ENCODE measurements around the gene SPRR2D. TPM values are rescaled to one million over a fixed set of nuclear protein-coding genes. Genes with fewer than 3 reads are reported as not detected.
"Not testable (repeated sequence)": the region's sequence is repeated elsewhere in the genome, so short reads cannot be mapped to it uniquely, and the experiment has no call there.

SPRR2D gene
- total and polyA plus RNA-seq, 2 donors, result 0.19 to 36.9 TPM

- Histone ChIP-seq H3K36me3 (ENCODE audit: control insufficient read depth in 2 of 2, insufficient read depth in 2 of 2, low read length in 1 of 2) (no peaks in the 10 kb centered on the region), H3K9me3 (ENCODE audit: control insufficient read depth in 2 of 2, insufficient read depth in 1 of 2, low read length in 1 of 2) (no peaks in the 10 kb centered on the region), H3K4me1 (ENCODE audit: control insufficient read depth in 2 of 2, insufficient read depth in 2 of 2, low read length in 2 of 2) (no peaks in the 10 kb centered on the region), H3K27me3 (ENCODE audit: control insufficient read depth in 2 of 2, insufficient read depth in 1 of 2, low read length in 1 of 2) (no peaks in the 10 kb centered on the region), H3K27ac (ENCODE audit: low read depth in 1 of 2, low read length in 1 of 2) (no peak overlapping the region), H3K4me3 (ENCODE audit: low read length in 2 of 2) (no peak overlapping the region)
- DNase-seq (ENCODE audit: low read depth in 6 of 9, low spot score in 9 of 9), result no peak
- WGBS, result 95% methylated on average over 1 of the region's 1 CpG
These were observed 16.5 kb downstream of the SPRR2D start for GRCh38 chr1:153024413-153024812.

- Histone ChIP-seq H3K27ac (ENCODE audit: low read depth in 1 of 2, low read length in 1 of 2) (no peak overlapping the region), H3K27me3 (ENCODE audit: control insufficient read depth in 2 of 2, insufficient read depth in 1 of 2, low read length in 1 of 2) (no peaks in the 10 kb centered on the region), H3K4me3 (ENCODE audit: low read length in 2 of 2) (no peak overlapping the region), H3K4me1 (ENCODE audit: control insufficient read depth in 2 of 2, insufficient read depth in 2 of 2, low read length in 2 of 2) (no peaks in the 10 kb centered on the region), H3K36me3 (ENCODE audit: control insufficient read depth in 2 of 2, insufficient read depth in 2 of 2, low read length in 1 of 2) (no peaks in the 10 kb centered on the region), H3K9me3 (ENCODE audit: control insufficient read depth in 2 of 2, insufficient read depth in 1 of 2, low read length in 1 of 2) (no peaks in the 10 kb centered on the region)
- DNase-seq (ENCODE audit: low read depth in 6 of 9, low spot score in 9 of 9), result no peak
- WGBS, result 95% methylated on average over 7 of the region's 7 CpGs
These were observed 17.8 kb downstream of the SPRR2D start for GRCh38 chr1:153023109-153023508.

GRCh38 chr1:153022340-153022739 is 18.6 kb downstream of the SPRR2D start:
- H3K4me1 ChIP-seq (ENCODE audit: control insufficient read depth in 2 of 2, insufficient read depth in 2 of 2, low read length in 2 of 2); H3K9me3 ChIP-seq (ENCODE audit: control insufficient read depth in 2 of 2, insufficient read depth in 1 of 2, low read length in 1 of 2); H3K4me3 ChIP-seq (ENCODE audit: low read length in 2 of 2); H3K27ac ChIP-seq (ENCODE audit: low read depth in 1 of 2, low read length in 1 of 2); H3K27me3 ChIP-seq (ENCODE audit: control insufficient read depth in 2 of 2, insufficient read depth in 1 of 2, low read length in 1 of 2); H3K36me3 ChIP-seq (ENCODE audit: control insufficient read depth in 2 of 2, insufficient read depth in 2 of 2, low read length in 1 of 2); DNase-seq (ENCODE audit: low read depth in 6 of 9, low spot score in 9 of 9): not testable (repeated sequence)
- WGBS, result 44% methylated on average over 9 of the region's 9 CpGs

GRCh38 chr1:153021829-153022228 is 19.1 kb downstream of the SPRR2D start:
- H3K9me3 ChIP-seq (ENCODE audit: control insufficient read depth in 2 of 2, insufficient read depth in 1 of 2, low read length in 1 of 2); DNase-seq (ENCODE audit: low read depth in 6 of 9, low spot score in 9 of 9); H3K27ac ChIP-seq (ENCODE audit: low read depth in 1 of 2, low read length in 1 of 2); H3K4me1 ChIP-seq (ENCODE audit: control insufficient read depth in 2 of 2, insufficient read depth in 2 of 2, low read length in 2 of 2); H3K4me3 ChIP-seq (ENCODE audit: low read length in 2 of 2); H3K36me3 ChIP-seq (ENCODE audit: control insufficient read depth in 2 of 2, insufficient read depth in 2 of 2, low read length in 1 of 2); H3K27me3 ChIP-seq (ENCODE audit: control insufficient read depth in 2 of 2, insufficient read depth in 1 of 2, low read length in 1 of 2): not testable (repeated sequence)
- WGBS, result 41% methylated on average over 2 of the region's 2 CpGs

- H3K4me1 ChIP-seq (ENCODE audit: control insufficient read depth in 2 of 2, insufficient read depth in 2 of 2, low read length in 2 of 2); H3K27me3 ChIP-seq (ENCODE audit: control insufficient read depth in 2 of 2, insufficient read depth in 1 of 2, low read length in 1 of 2); H3K36me3 ChIP-seq (ENCODE audit: control insufficient read depth in 2 of 2, insufficient read depth in 2 of 2, low read length in 1 of 2); DNase-seq (ENCODE audit: low read depth in 6 of 9, low spot score in 9 of 9); H3K27ac ChIP-seq (ENCODE audit: low read depth in 1 of 2, low read length in 1 of 2); H3K4me3 ChIP-seq (ENCODE audit: low read length in 2 of 2); H3K9me3 ChIP-seq (ENCODE audit: control insufficient read depth in 2 of 2, insufficient read depth in 1 of 2, low read length in 1 of 2): not testable (repeated sequence)
- WGBS, result 93% methylated on average over 8 of the region's 8 CpGs
These were observed 29.6 kb downstream of the SPRR2D start for GRCh38 chr1:153011235-153011758.

GRCh38 chr1:153001382-153001781 is 39.5 kb downstream of the SPRR2D start, which contains the start of gene SPRR3:
Gene SPRR3, plus strand, starts transcription at chr1:153001749. Its CDS starts 1,272 bp downstream, at chr1:153003021.
- Histone ChIP-seq H3K4me3 (ENCODE audit: low read length in 2 of 2) (no peak within 1 kb of the TSS), H3K36me3 (ENCODE audit: control insufficient read depth in 2 of 2, insufficient read depth in 2 of 2, low read length in 1 of 2) (no peaks in the 10 kb centered on the region), H3K9me3 (ENCODE audit: control insufficient read depth in 2 of 2, insufficient read depth in 1 of 2, low read length in 1 of 2) (no peaks in the 10 kb centered on the region), H3K27me3 (ENCODE audit: control insufficient read depth in 2 of 2, insufficient read depth in 1 of 2, low read length in 1 of 2) (no peaks in the 10 kb centered on the region), H3K27ac (ENCODE audit: low read depth in 1 of 2, low read length in 1 of 2) (no peak within 1 kb of the TSS), H3K4me1 (ENCODE audit: control insufficient read depth in 2 of 2, insufficient read depth in 2 of 2, low read length in 2 of 2) (no peaks in the 10 kb centered on the region)
- no peak for DNase-seq (ENCODE audit: low read depth in 6 of 9, low spot score in 9 of 9)
- WGBS, result 79% methylated on average over 2 of the region's 2 CpGs

- no peaks in the 10 kb centered on the region for H3K4me1 ChIP-seq (ENCODE audit: control insufficient read depth in 2 of 2, insufficient read depth in 2 of 2, low read length in 2 of 2)
- H3K9me3 ChIP-seq (ENCODE audit: control insufficient read depth in 2 of 2, insufficient read depth in 1 of 2, low read length in 1 of 2), result no peaks in the 10 kb centered on the region
- no peaks in the 10 kb centered on the region for H3K36me3 ChIP-seq (ENCODE audit: control insufficient read depth in 2 of 2, insufficient read depth in 2 of 2, low read length in 1 of 2)
- no peak for DNase-seq (ENCODE audit: low read depth in 6 of 9, low spot score in 9 of 9)
- WGBS, result 100% methylated on average over 1 of the region's 1 CpG
- H3K27ac ChIP-seq (ENCODE audit: low read depth in 1 of 2, low read length in 1 of 2), result no peak overlapping the region
- H3K4me3 ChIP-seq (ENCODE audit: low read length in 2 of 2), result no peak overlapping the region
- H3K27me3 ChIP-seq (ENCODE audit: control insufficient read depth in 2 of 2, insufficient read depth in 1 of 2, low read length in 1 of 2), result no peaks in the 10 kb centered on the region
These were observed 40.6 kb downstream of the SPRR2D start for GRCh38 chr1:153000294-153000693.

- Histone ChIP-seq H3K9me3 (ENCODE audit: control insufficient read depth in 2 of 2, insufficient read depth in 1 of 2, low read length in 1 of 2) (no peaks in the 10 kb centered on the region), H3K4me3 (ENCODE audit: low read length in 2 of 2) (no peak overlapping the region), H3K27me3 (ENCODE audit: control insufficient read depth in 2 of 2, insufficient read depth in 1 of 2, low read length in 1 of 2) (no peaks in the 10 kb centered on the region), H3K4me1 (ENCODE audit: control insufficient read depth in 2 of 2, insufficient read depth in 2 of 2, low read length in 2 of 2) (no peaks in the 10 kb centered on the region), H3K36me3 (ENCODE audit: control insufficient read depth in 2 of 2, insufficient read depth in 2 of 2, low read length in 1 of 2) (no peaks in the 10 kb centered on the region), H3K27ac (ENCODE audit: low read depth in 1 of 2, low read length in 1 of 2) (no peak overlapping the region)
- WGBS, result 84% methylated on average over 6 of the region's 6 CpGs
- DNase-seq (ENCODE audit: low read depth in 6 of 9, low spot score in 9 of 9), result no peak
These were observed 41.1 kb downstream of the SPRR2D start for GRCh38 chr1:152999818-153000217.

- no peaks in the 10 kb centered on the region for H3K4me1 ChIP-seq (ENCODE audit: control insufficient read depth in 2 of 2, insufficient read depth in 2 of 2, low read length in 2 of 2)
- H3K27ac ChIP-seq (ENCODE audit: low read depth in 1 of 2, low read length in 1 of 2), result no peak overlapping the region
- no peaks in the 10 kb centered on the region for H3K27me3 ChIP-seq (ENCODE audit: control insufficient read depth in 2 of 2, insufficient read depth in 1 of 2, low read length in 1 of 2)
- H3K9me3 ChIP-seq (ENCODE audit: control insufficient read depth in 2 of 2, insufficient read depth in 1 of 2, low read length in 1 of 2), result no peaks in the 10 kb centered on the region
- 91% methylated on average over 4 of the region's 4 CpGs for WGBS
- no peak for DNase-seq (ENCODE audit: low read depth in 6 of 9, low spot score in 9 of 9)
- no peak overlapping the region for H3K4me3 ChIP-seq (ENCODE audit: low read length in 2 of 2)
- H3K36me3 ChIP-seq (ENCODE audit: control insufficient read depth in 2 of 2, insufficient read depth in 2 of 2, low read length in 1 of 2), result no peaks in the 10 kb centered on the region
These were observed 42.4 kb downstream of the SPRR2D start for GRCh38 chr1:152998476-152998875.

GRCh38 chr1:152997901-152998300 is 43.0 kb downstream of the SPRR2D start:
- H3K4me3 ChIP-seq (ENCODE audit: low read length in 2 of 2), result no peak overlapping the region
- no peaks in the 10 kb centered on the region for H3K9me3 ChIP-seq (ENCODE audit: control insufficient read depth in 2 of 2, insufficient read depth in 1 of 2, low read length in 1 of 2)
- DNase-seq (ENCODE audit: low read depth in 6 of 9, low spot score in 9 of 9), result no peak
- WGBS, result 56% methylated on average over 7 of the region's 7 CpGs
- H3K36me3 ChIP-seq (ENCODE audit: control insufficient read depth in 2 of 2, insufficient read depth in 2 of 2, low read length in 1 of 2), result no peaks in the 10 kb centered on the region
- H3K4me1 ChIP-seq (ENCODE audit: control insufficient read depth in 2 of 2, insufficient read depth in 2 of 2, low read length in 2 of 2), result no peaks in the 10 kb centered on the region
- no peaks in the 10 kb centered on the region for H3K27me3 ChIP-seq (ENCODE audit: control insufficient read depth in 2 of 2, insufficient read depth in 1 of 2, low read length in 1 of 2)
- H3K27ac ChIP-seq (ENCODE audit: low read depth in 1 of 2, low read length in 1 of 2), result no peak overlapping the region

Data from thymus (tissue), 11 donors.